DMS153 treated with DMSO at 0.1 percent for 48 hours (cell line): ENCODE measurements around the gene ARID4B.
"Not testable (repeated sequence)": the region's sequence is repeated elsewhere in the genome, so short reads cannot be mapped to it uniquely, and the experiment has no call there.

Source experiments
- DNase-seq: peaks from one replicate; lab custom pipeline; 2025; ENCODE audit not compliant: unreplicated experiment; lab: John Stamatoyannopoulos, UW

ARID4B gene

DNA sequence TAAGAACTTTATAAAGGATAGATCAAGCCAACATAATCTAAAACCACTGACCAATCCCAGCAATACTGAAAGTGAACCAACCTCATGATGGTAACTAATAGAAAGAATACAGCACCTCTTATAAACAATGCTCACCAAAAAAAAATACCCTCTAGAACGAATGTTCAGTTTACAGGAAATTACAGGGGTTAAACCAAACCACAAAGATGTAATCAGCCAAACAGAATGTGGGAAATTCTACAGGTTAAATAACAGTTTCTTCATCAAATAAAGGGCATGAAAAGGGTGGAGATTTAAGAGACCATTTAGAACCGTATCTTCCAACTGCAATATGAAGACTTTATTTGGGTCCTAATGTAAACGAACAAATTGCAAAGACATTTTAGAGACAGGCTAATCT, 30.4 kb downstream of the ARID4B start:
- DNase-seq: no peak

DNA sequence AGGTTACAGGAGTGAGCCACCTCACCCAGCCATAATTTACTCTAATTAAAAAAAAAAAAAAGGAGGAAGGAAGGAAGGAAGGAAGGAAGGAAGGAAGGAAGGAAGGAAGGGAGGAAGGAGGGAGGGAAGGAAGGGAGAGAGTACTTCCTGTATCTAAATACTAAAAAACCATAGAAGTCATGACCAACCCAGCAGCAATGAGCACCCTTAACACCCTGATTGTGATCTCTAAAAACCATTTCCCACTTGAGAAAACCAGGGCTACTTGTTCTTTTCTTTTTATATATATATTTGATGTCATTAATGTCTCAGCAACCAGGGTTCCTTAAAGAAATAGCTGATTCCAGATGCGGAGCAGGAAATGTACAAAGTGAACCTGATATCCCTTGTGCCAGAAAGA, 31.2 kb downstream of the ARID4B start:
- DNase-seq: no peak

GRCh38 chr1:235295902-235296350, 32.1 kb downstream of the ARID4B start:
- DNase-seq: no peak

GRCh38 chr1:235293322-235293942, 34.5 kb downstream of the ARID4B start:
- DNase-seq: no peak

- no peak for DNase-seq
These were observed 35.2 kb downstream of the ARID4B start for GRCh38 chr1:235292790-235293189.

GRCh38 chr1:235291599-235292091, 36.3 kb downstream of the ARID4B start:
- no peak for DNase-seq

GRCh38 chr1:235290740-235291502, 37.1 kb downstream of the ARID4B start:
- DNase-seq: no peak

GRCh38 chr1:235289859-235290739, 37.9 kb downstream of the ARID4B start:
- DNase-seq: no peak

- no peak for DNase-seq
These were observed 40.6 kb downstream of the ARID4B start for GRCh38 chr1:235287208-235287882.

GRCh38 chr1:235286667-235287066, 41.3 kb downstream of the ARID4B start:
- DNase-seq: no peak

- no peak for DNase-seq
These were observed 43.7 kb downstream of the ARID4B start for GRCh38 chr1:235284231-235284769.

DNA sequence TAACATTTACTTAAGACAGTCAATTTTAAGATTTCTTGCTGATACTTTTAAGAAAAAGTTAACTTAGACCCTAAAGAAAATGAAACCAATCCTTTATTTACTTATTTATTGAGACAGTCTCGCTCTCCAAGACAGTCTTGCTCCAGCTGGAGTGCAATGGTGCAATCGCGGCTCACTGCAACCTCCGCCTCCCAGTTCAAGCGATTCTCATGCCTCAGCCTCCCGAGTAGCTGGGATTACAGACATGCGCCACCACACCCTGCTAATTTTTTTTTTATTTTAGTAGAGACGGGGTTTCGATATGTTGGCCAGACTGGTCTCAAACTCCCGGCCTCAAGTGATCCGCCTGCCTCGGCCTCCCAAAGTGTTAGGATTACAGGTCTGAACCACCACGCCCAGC, 44.3 kb downstream of the ARID4B start:
- not testable (repeated sequence) for DNase-seq

- DNase-seq: no peak
These were observed 47.5 kb downstream of the ARID4B start for GRCh38 chr1:235280467-235280866.

GRCh38 chr1:235279694-235280093, 48.3 kb downstream of the ARID4B start:
- no peak for DNase-seq

DNA sequence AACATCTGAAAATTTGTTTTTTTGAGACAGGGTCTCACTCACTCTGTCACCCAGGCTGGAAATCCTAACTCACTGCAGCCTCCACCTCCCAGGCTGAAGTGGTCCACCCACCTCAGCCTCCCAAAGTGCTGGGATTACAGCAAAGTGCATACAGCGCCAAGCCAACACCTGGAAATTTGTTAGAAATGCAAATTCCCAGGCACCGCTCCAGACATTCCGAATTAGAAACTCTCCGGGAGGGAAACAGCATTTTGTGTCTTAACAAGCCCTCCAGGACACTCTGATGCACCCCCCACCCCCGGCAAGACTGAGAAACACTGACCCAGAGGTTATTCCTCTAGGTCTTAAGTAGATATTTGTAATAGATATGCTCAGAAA, 49.1 kb downstream of the ARID4B start:
- no peak for DNase-seq

- no peak for DNase-seq
These were observed 49.6 kb downstream of the ARID4B start for GRCh38 chr1:235278233-235278914.

- DNase-seq: no peak
These were observed 50.3 kb downstream of the ARID4B start for GRCh38 chr1:235277709-235278108.

GRCh38 chr1:235275836-235276235, 52.1 kb downstream of the ARID4B start:
- no peak for DNase-seq

- no peak for DNase-seq
These were observed 52.8 kb downstream of the ARID4B start for GRCh38 chr1:235275223-235275622.

DNA sequence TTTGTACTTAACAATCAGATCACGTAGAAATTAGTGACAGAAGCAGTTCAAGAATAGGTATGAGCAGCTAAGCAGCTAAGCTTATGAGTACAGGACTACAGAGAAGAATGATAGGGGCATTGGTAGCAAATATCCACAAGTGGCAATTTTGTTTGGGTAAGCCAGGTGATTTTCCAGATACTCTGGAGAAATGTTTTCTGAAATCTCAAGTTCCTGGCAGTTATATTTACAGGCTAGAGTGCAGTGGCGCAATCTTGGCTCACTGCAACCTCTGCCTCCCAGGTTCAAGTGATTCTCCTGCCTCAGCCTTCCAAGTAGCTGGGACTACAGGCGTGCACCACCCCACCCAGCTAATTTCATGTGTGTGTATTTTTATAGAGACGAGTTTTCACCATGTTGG, 55.1 kb downstream of the ARID4B start:
- DNase-seq: no peak
